Kidney capillary endothelial cell (primary cell): ENCODE measurements around the gene CCDC91.

Experiments used
- DNase-seq: peaks from one replicate; pipeline ENCODE4 v3.0.0-alpha.2; 2018; ENCODE audit warnings: low spot score

CCDC91 gene

GRCh38 chr12:28190321-28191050 is at the start of gene CCDC91:
Gene CCDC91, plus strand, starts transcription at chr12:28190456. Its CDS starts 66,760 bp downstream, at chr12:28257216.
- peak; percentile 48 for DNase-seq

DNA sequence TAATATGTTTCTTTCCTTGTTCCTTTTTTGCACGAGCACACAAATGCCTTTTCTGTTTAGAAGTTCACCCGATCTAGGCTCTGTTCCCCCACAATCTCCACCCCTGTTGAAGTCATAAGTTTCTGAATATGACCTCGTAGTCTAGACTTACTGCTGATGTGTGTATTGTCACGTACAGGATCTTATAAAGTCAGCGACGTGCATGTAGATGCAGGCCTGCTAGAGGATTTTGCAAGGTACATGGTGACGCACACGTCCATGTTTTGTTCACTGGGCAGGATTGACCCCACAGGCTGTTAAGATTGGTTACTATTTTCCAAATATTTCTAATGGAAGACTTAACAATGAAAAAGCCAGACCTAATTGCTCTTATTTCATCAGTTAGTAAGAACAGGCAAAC is 46.2 kb upstream of the CCDC91 start:
- no peak for DNase-seq

GRCh38 chr12:28144532-28144931 is 45.7 kb upstream of the CCDC91 start:
- no peak for DNase-seq

- peak; percentile 64 for DNase-seq
Measured at GRCh38 chr12:28145216-28145615, 45.0 kb upstream of the CCDC91 start.

GRCh38 chr12:28149279-28149678 is 41.0 kb upstream of the CCDC91 start:
- no peak for DNase-seq

GRCh38 chr12:28156362-28156761 is 33.9 kb upstream of the CCDC91 start:
- no peak for DNase-seq

GRCh38 chr12:28156804-28157203 is 33.5 kb upstream of the CCDC91 start:
- DNase-seq = no peak

GRCh38 chr12:28158353-28158752 is 31.9 kb upstream of the CCDC91 start:
- DNase-seq = no peak

- DNase-seq = no peak
Measured at GRCh38 chr12:28159688-28160087, 30.6 kb upstream of the CCDC91 start.

GRCh38 chr12:28161697-28162096 is 28.6 kb upstream of the CCDC91 start:
- no peak for DNase-seq

GRCh38 chr12:28162697-28163096 is 27.6 kb upstream of the CCDC91 start:
- DNase-seq = no peak

DNA sequence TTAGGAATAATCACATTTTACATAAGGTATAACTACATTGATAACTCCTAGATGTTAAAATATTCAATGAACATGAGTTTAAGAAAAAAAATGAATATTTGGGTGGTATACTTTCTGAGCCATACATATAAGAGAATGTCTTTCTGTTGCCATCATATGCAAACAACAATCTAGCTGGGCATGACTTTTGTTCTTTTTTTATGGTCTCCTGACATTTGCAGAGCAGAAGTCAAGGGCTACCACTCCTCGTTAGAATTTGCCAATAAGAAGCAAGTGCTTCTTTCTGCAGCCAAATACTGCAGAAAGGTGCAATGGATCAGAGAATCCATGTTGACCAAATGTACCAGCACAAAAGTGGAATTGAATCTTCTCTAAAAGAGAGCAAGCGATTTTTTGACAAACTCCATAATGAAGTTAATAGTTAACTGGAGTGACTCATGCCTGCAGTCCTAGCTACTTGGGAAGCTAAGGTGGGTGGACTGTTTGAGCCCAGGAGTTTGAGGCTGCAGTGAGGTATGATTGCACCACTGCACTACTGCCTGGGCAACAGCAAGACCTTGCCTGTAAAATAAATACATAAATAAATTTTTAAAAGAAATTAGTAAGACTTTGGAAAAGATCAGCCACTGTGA is 25.5 kb upstream of the CCDC91 start:
- DNase-seq = no peak

- no peak for DNase-seq
Measured at GRCh38 chr12:28167981-28168485, 22.2 kb upstream of the CCDC91 start.

- DNase-seq = no peak
Measured at GRCh38 chr12:28171356-28172060, 18.7 kb upstream of the CCDC91 start.

- DNase-seq = peak; percentile 57
Measured at GRCh38 chr12:28172434-28173030, 17.7 kb upstream of the CCDC91 start.

DNA sequence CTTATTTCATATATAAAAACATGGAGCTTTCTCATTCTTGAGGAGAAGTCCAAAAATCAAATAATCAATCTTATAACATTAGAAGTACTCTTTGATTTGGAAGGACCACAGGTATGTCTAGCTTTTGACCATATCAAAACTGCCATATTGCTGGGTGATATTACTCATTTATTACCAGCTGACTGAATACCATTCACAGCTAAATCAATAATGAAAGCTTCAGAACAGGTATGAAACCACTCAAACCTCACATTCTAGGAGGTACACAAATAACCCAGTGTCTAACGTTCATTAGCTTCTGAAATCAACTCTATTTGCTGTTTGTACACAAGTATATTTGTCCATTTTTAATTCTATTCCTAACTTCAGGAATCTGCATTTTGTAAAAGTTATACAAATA is 16.8 kb upstream of the CCDC91 start:
- no peak for DNase-seq

GRCh38 chr12:28175098-28175589 is 15.1 kb upstream of the CCDC91 start:
- no peak for DNase-seq

GRCh38 chr12:28176295-28176694 is 14.0 kb upstream of the CCDC91 start:
- DNase-seq = no peak

DNA sequence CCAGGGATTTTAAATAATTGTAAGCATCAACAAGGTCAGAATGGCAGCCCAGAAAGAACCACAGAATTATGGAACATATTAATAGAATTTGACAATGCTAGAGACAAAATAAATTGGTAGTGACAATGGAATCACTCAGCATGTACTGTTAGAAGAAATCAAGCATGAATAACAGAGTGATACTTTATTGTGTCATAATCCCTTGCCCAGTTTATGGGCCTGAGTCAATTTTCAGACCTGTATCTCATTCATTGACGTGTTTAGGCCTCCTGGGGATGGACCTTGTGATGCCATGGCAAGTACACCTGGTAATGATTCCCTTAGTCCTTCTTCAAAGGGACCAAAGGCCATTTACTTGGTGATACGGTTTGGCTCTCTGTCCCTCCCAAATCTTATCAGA is 12.8 kb upstream of the CCDC91 start:
- DNase-seq = no peak

GRCh38 chr12:28177905-28178304 is 12.4 kb upstream of the CCDC91 start:
- no peak for DNase-seq

- DNase-seq = no peak
Measured at GRCh38 chr12:28178775-28179174, 11.5 kb upstream of the CCDC91 start.

GRCh38 chr12:28180786-28181185 is 9.5 kb upstream of the CCDC91 start:
- no peak for DNase-seq
